ENCODE data around the gene SCARF1. TPM values are rescaled to one million over a fixed set of nuclear protein-coding genes. Genes with fewer than 3 reads are reported as not detected.
"Not testable (repeated sequence)": the region's sequence is repeated elsewhere in the genome, so short reads cannot be mapped to it uniquely, and the experiment has no call there.

SCARF1 gene
- total and polyA plus RNA-seq, 7 experiments from 2014 or later = 0.06 to 9.0 (median 1.8) TPM; not detected in 1

GRCh38 chr17:1684378-1685189 lies 39.1 kb upstream of the SCARF1 start, which contains the start of gene PRPF8:
Gene PRPF8 (minus strand): TSS chr17:1684867. CDS start chr17:1684571, 296 bp downstream.
- H3K27me3 Mint-ChIP-seq = no peaks in the 10 kb centered on the region
- Histone ChIP-seq H3K4me3 (ENCODE audit: low read length) (peak within 1 kb of the TSS; percentile 96), H3K4me1 (ENCODE audit: control insufficient read depth in 2 of 2, insufficient read depth in 2 of 2, low read length in 2 of 2) (peaks cover 10 to 24% of the 10 kb centered on the region in 2 donors), H3K27me3 (ENCODE audit: control insufficient read depth in 2 of 2, insufficient read depth in 2 of 2, low read length in 2 of 2) (no peaks in the 10 kb centered on the region), H3K36me3 (ENCODE audit: control insufficient read depth in 2 of 3, insufficient read depth in 3 of 3, low read length in 3 of 3) (peaks cover 29 to 45% (median 32%) of the 10 kb centered on the region in 3 experiments), H3K9me3 (ENCODE audit: control insufficient read depth in 2 of 3, low read length in 3 of 3) (no peaks in the 10 kb centered on the region), H3K27ac (ENCODE audit: low read depth, low read length) (peak within 1 kb of the TSS; percentile 100)
- H3K4me1 Mint-ChIP-seq = peaks cover 32 to 59% (median 48%) of the 10 kb centered on the region in 7 donors
- H3K36me3 Mint-ChIP-seq = peaks cover 13 to 41% (median 34%) of the 10 kb centered on the region in 5 donors
- H3K9me3 Mint-ChIP-seq = no peaks in the 10 kb centered on the region
- peak within 1 kb of the TSS; percentile 89 to 100 (median 97) for H3K4me3 Mint-ChIP-seq
- intact Hi-C loops (cut with micrococcal nuclease) = loop anchor here (1.0 to 5.0 kb wide), 10 partner anchors 16 to 619 kb away; partner anchors contain the start of genes CRK (in 2 of the 2), RILP (in 2 of the 2), INPP5K (in 1 of the 2) and PITPNA (in 1 of the 2)
- ATAC-seq (peak; percentile 99), DNase-seq (peak; percentile 89 to 99 (median 99))
- CTCF ChIA-PET = interaction anchor here (0.6 to 1.9 kb wide), 6 partner anchors 15 to 181 kb away, joined by 3 to 7 read pairs (median 4); no protein-coding TSS in a partner anchor
- POLR2A ChIA-PET = interaction anchor here (0.5 to 2.6 kb wide), 22 partner anchors 11 to 581 kb away, joined by 3 to 32 read pairs (median 4); partner anchors contain the start of genes RILP, RPA1 and SMYD4
- H3K27ac Mint-ChIP-seq = peak within 1 kb of the TSS; percentile 95 to 100 (median 98)

- Mint-ChIP-seq H3K27me3 (no peaks in the 10 kb centered on the region), H3K27ac (peak overlapping the region; percentile 95 to 100 (median 98)), H3K36me3 (peaks cover 13 to 47% (median 38%) of the 10 kb centered on the region in 5 donors), H3K4me1 (peaks cover 34 to 60% (median 52%) of the 10 kb centered on the region in 7 donors), H3K4me3 (peak overlapping the region; percentile 89 to 100 (median 97)), H3K9me3 (no peaks in the 10 kb centered on the region)
- Histone ChIP-seq H3K36me3 (ENCODE audit: control insufficient read depth in 2 of 3, insufficient read depth in 3 of 3, low read length in 3 of 3) (peaks cover 40 to 57% (median 40%) of the 10 kb centered on the region in 3 experiments), H3K9me3 (ENCODE audit: control insufficient read depth in 2 of 3, low read length in 3 of 3) (no peaks in the 10 kb centered on the region), H3K27ac (ENCODE audit: low read depth, low read length) (peak overlapping the region; percentile 100), H3K4me1 (ENCODE audit: control insufficient read depth in 2 of 2, insufficient read depth in 2 of 2, low read length in 2 of 2) (peaks cover 10 to 24% of the 10 kb centered on the region in 2 donors), H3K27me3 (ENCODE audit: control insufficient read depth in 2 of 2, insufficient read depth in 2 of 2, low read length in 2 of 2) (no peaks in the 10 kb centered on the region), H3K4me3 (ENCODE audit: low read length) (peak overlapping the region; percentile 96)
- DNase-seq (no peak), ATAC-seq (no peak)
- ChIA-PET POLR2A (interaction anchor here (0.7 to 2.6 kb wide), 13 partner anchors 14 to 186 kb away, joined by 3 to 32 read pairs (median 5); partner anchors contain the start of genes RILP, RPA1 and SMYD4), CTCF (interaction anchor here (0.7 to 1.9 kb wide), 6 partner anchors 14 to 375 kb away, joined by 3 to 7 read pairs (median 4); no protein-coding TSS in a partner anchor)
- intact Hi-C loops (cut with micrococcal nuclease) = no loop called here
Measured at GRCh38 chr17:1683459-1683858, 37.9 kb upstream of the SCARF1 start.

DNA sequence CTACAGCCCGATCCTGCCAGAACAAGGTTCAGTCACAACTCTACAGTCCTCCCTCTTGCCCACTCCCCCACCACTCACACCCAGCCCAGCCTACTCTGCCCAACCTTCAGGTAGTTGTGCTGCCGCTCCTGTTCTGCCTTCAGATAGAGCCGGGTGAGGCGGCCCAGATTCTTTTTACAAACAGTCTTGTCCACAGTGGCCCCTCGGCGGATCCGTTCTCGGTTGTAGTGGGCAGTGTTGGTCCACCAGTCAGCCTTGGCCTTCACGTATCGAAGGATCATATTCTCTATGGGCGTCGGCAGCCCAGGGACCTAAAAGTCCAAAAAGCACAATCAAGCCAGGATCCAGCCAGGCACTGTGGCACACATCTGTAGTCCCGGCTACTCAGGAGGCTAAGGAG lies 30.9 kb upstream of the SCARF1 start:
- no peak for ATAC-seq
- intact Hi-C loops (cut with micrococcal nuclease) = no loop called here
- H3K9me3 Mint-ChIP-seq = no peaks in the 10 kb centered on the region

GRCh38 chr17:1673041-1673785 lies 27.7 kb upstream of the SCARF1 start:
- ATAC-seq = peak; percentile 26
- Histone ChIP-seq H3K27me3 (ENCODE audit: control insufficient read depth in 2 of 2, insufficient read depth in 2 of 2, low read length in 2 of 2) (no peaks in the 10 kb centered on the region), H3K4me3 (ENCODE audit: low read length) (no peak overlapping the region), H3K9me3 (ENCODE audit: control insufficient read depth in 2 of 3, low read length in 3 of 3) (no peaks in the 10 kb centered on the region), H3K36me3 (ENCODE audit: control insufficient read depth in 2 of 3, insufficient read depth in 3 of 3, low read length in 3 of 3) (peaks cover 64 to 98% (median 79%) of the 10 kb centered on the region in 3 experiments), H3K27ac (ENCODE audit: low read depth, low read length) (no peak overlapping the region), H3K4me1 (ENCODE audit: control insufficient read depth in 2 of 2, insufficient read depth in 2 of 2, low read length in 2 of 2) (no peaks in the 10 kb centered on the region)
- Mint-ChIP-seq H3K27me3 (no peaks in the 10 kb centered on the region), H3K27ac (peak overlapping the region in 5 of 9 donors; percentile 6 to 60 (median 43)), H3K9me3 (peaks cover 0 to 2% (median 0%) of the 10 kb centered on the region in 11 donors), H3K4me3 (no peak overlapping the region), H3K4me1 (peaks cover 19 to 45% (median 34%) of the 10 kb centered on the region in 7 donors), H3K36me3 (peaks cover 29 to 55% (median 43%) of the 10 kb centered on the region in 5 donors)
- CTCF ChIA-PET = interaction anchor here (0.5 kb wide), 1 partner anchor 27 kb away, joined by 3 read pairs; no protein-coding TSS in a partner anchor
- POLR2A ChIA-PET = interaction anchor here (1.2 kb wide), 1 partner anchor 11 kb away, joined by 4 read pairs; no protein-coding TSS in a partner anchor
- DNase-seq = peak in 1 of 9 donors; percentile 7
- intact Hi-C loops (cut with micrococcal nuclease) = loop anchor here in 1 of 2 donors (5.0 kb wide), 1 partner anchor 369 kb away; the partner anchor contains the start of gene OVCA2

More for the DNA sequence above, 30.9 kb upstream of the SCARF1 start:
- H3K36me3 Mint-ChIP-seq = peaks cover 26 to 52% (median 43%) of the 10 kb centered on the region in 5 donors
- ChIA-PET POLR2A (no interaction called here), CTCF (no interaction called here)
- H3K4me3 Mint-ChIP-seq = no peak overlapping the region
- H3K27me3 Mint-ChIP-seq = no peaks in the 10 kb centered on the region
- Histone ChIP-seq H3K27ac (ENCODE audit: low read depth, low read length) (no peak overlapping the region), H3K27me3 (ENCODE audit: control insufficient read depth in 2 of 2, insufficient read depth in 2 of 2, low read length in 2 of 2) (no peaks in the 10 kb centered on the region), H3K36me3 (ENCODE audit: control insufficient read depth in 2 of 3, insufficient read depth in 3 of 3, low read length in 3 of 3) (peaks cover 82 to 98% (median 88%) of the 10 kb centered on the region in 3 experiments), H3K9me3 (ENCODE audit: control insufficient read depth in 2 of 3, low read length in 3 of 3) (no peaks in the 10 kb centered on the region), H3K4me3 (ENCODE audit: low read length) (no peak overlapping the region), H3K4me1 (ENCODE audit: control insufficient read depth in 2 of 2, insufficient read depth in 2 of 2, low read length in 2 of 2) (no peaks in the 10 kb centered on the region)
- H3K27ac Mint-ChIP-seq = peak overlapping the region in 3 of 9 donors; percentile 19 to 72 (median 47)
- DNase-seq = no peak
- H3K4me1 Mint-ChIP-seq = peaks cover 8 to 39% (median 21%) of the 10 kb centered on the region in 7 donors

GRCh38 chr17:1663934-1664333 lies 18.4 kb upstream of the SCARF1 start:
- DNase-seq; H3K4me3 ChIP-seq (ENCODE audit: low read length); ATAC-seq; H3K4me3 Mint-ChIP-seq; intact Hi-C loops (cut with micrococcal nuclease); CTCF ChIA-PET; H3K27me3 ChIP-seq (ENCODE audit: control insufficient read depth in 2 of 2, insufficient read depth in 2 of 2, low read length in 2 of 2); H3K4me1 ChIP-seq (ENCODE audit: control insufficient read depth in 2 of 2, insufficient read depth in 2 of 2, low read length in 2 of 2); H3K9me3 ChIP-seq (ENCODE audit: control insufficient read depth in 2 of 3, low read length in 3 of 3); H3K27ac ChIP-seq (ENCODE audit: low read depth, low read length); H3K9me3 Mint-ChIP-seq; H3K27me3 Mint-ChIP-seq: not testable (repeated sequence)
- POLR2A ChIA-PET = interaction anchor here (0.8 kb wide), 1 partner anchor 15 kb away, joined by 3 read pairs; no protein-coding TSS in a partner anchor
- Mint-ChIP-seq H3K27ac (peak overlapping the region in 1 of 9 donors; percentile 38), H3K4me1 (peaks cover 6 to 18% (median 12%) of the 10 kb centered on the region in 7 donors), H3K36me3 (peaks cover 13 to 45% (median 33%) of the 10 kb centered on the region in 5 donors)
- H3K36me3 ChIP-seq (ENCODE audit: control insufficient read depth in 2 of 3, insufficient read depth in 3 of 3, low read length in 3 of 3) = peaks cover 31 to 88% (median 35%) of the 10 kb centered on the region in 3 experiments

All from naive thymus-derived CD4-positive, alpha-beta T cell (primary cell).